HG03139 (cell line): ENCODE results near the gene CORO7.
"Not testable (repeated sequence)": the region's sequence is repeated elsewhere in the genome, so short reads cannot be mapped to it uniquely, and the experiment has no call there.

ENCODE experiments used
- ATAC-seq: cut with Tn5 transposase; IDR thresholded peaks from one replicate; pipeline ENCODE4 v1.9.1; 2021; ENCODE audit not compliant: unreplicated experiment

CORO7 gene

GRCh38 chr16:4403133-4403949, 13.1 kb downstream of the CORO7 start:
- no peak for ATAC-seq

- ATAC-seq = no peak
These were observed 13.8 kb downstream of the CORO7 start for GRCh38 chr16:4402439-4403132.

- ATAC-seq = no peak
These were observed 14.9 kb downstream of the CORO7 start for GRCh38 chr16:4401510-4401909.

GRCh38 chr16:4401094-4401501, 15.3 kb downstream of the CORO7 start:
- no peak for ATAC-seq

GRCh38 chr16:4399001-4399730, 17.2 kb downstream of the CORO7 start:
- ATAC-seq = no peak

- no peak for ATAC-seq
These were observed 21.2 kb downstream of the CORO7 start for GRCh38 chr16:4395055-4395726.

- not testable (repeated sequence) for ATAC-seq
These were observed 22.5 kb downstream of the CORO7 start for GRCh38 chr16:4393850-4394249.

- ATAC-seq = no peak
These were observed 23.2 kb downstream of the CORO7 start for GRCh38 chr16:4393240-4393600.

- ATAC-seq = no peak
These were observed 23.8 kb downstream of the CORO7 start for GRCh38 chr16:4392382-4393239.

- ATAC-seq = no peak
These were observed 24.6 kb downstream of the CORO7 start for GRCh38 chr16:4391631-4392381.

GRCh38 chr16:4390266-4391260, 25.8 kb downstream of the CORO7 start:
- ATAC-seq = no peak

GRCh38 chr16:4389051-4389955, 27.1 kb downstream of the CORO7 start:
- ATAC-seq = no peak

GRCh38 chr16:4388271-4389021, 27.9 kb downstream of the CORO7 start:
- ATAC-seq = no peak

- no peak for ATAC-seq
These were observed 28.6 kb downstream of the CORO7 start for GRCh38 chr16:4387781-4388180.

- no peak for ATAC-seq
These were observed 29.3 kb downstream of the CORO7 start for GRCh38 chr16:4386951-4387565.

- ATAC-seq = no peak
These were observed 30.0 kb downstream of the CORO7 start for GRCh38 chr16:4386451-4386805.
